Liver (tissue), 9 donors: Measurements from ENCODE around the gene ZNF160. TPM values are rescaled to one million over a fixed set of nuclear protein-coding genes. Genes with fewer than 3 reads are reported as not detected.
A peak's percentile ranks its signal among the peaks of the same experiment; 100 is the strongest.

ENCODE experiments used
- DNase-seq: peaks from one replicate; pipeline ENCODE4 v3.0.0-alpha.2; 2017; ENCODE audit warnings: low spot score
- H3K27ac ChIP-seq, 2 donors: one replicate each; pipeline ENCODE4 v1.7.0; 2013; ENCODE audit warnings: inconsistent platforms in 2 of 2, low read length in 2 of 2, control low read depth in 1 of 2, low read depth in 1 of 2, mild to moderate bottlenecking in 1 of 2
- H3K27me3 ChIP-seq, 4 donors: one replicate each; pipeline versions ENCODE4 v1.6.1 to v1.7.0; 2013; ENCODE audit warnings: low read length in 3 of 4, inconsistent platforms in 1 of 4, mild to moderate bottlenecking in 1 of 4, moderate library complexity in 1 of 4; ENCODE audit not compliant: control insufficient read depth in 4 of 4, insufficient read depth in 4 of 4
- H3K36me3 ChIP-seq, 4 donors: one replicate each; pipeline versions ENCODE4 v1.6.1 to v1.7.0; 2013; ENCODE audit warnings: low read length in 3 of 4, mild to moderate bottlenecking in 3 of 4, low read depth in 1 of 4, moderate library complexity in 1 of 4; ENCODE audit not compliant: control insufficient read depth in 4 of 4, insufficient read depth in 3 of 4
- H3K4me1 ChIP-seq, 4 donors: one replicate each; pipeline versions ENCODE4 v1.6.1 to v1.7.0; 2013; ENCODE audit warnings: low read length in 3 of 4, mild to moderate bottlenecking in 3 of 4, moderate library complexity in 1 of 4; ENCODE audit not compliant: control insufficient read depth in 4 of 4, insufficient read depth in 4 of 4
- H3K4me3 ChIP-seq, 3 donors: one replicate each; pipeline versions ENCODE4 v1.6.1 to v1.7.0; 2013; ENCODE audit warnings: low read length in 3 of 3, control low read depth in 1 of 3, low read depth in 1 of 3, mild to moderate bottlenecking in 1 of 3
- H3K9ac ChIP-seq, 2 donors: one replicate each; pipeline ENCODE4 v1.7.0; 2013; ENCODE audit warnings: low read length in 2 of 2, mild to moderate bottlenecking in 2 of 2, moderate library complexity in 2 of 2, control low read depth in 1 of 2, low read depth in 1 of 2
- H3K9me3 ChIP-seq, 4 donors: one replicate each; pipeline versions ENCODE4 v1.6.1 to v1.7.0; 2013; ENCODE audit warnings: low read length in 3 of 4; ENCODE audit not compliant: control insufficient read depth in 4 of 4
- ATF3 ChIP-seq: IDR thresholded peaks from 2 replicates; pipeline ENCODE4 v1.6.1; 2016; ENCODE audit warnings: antibody characterized with exemption
- EGR1 ChIP-seq, 2 donors: IDR thresholded peaks; 2 replicates each; pipeline ENCODE4 v1.6.1; 2016 to 2018; ENCODE audit warnings: antibody characterized with exemption in 2 of 2, low read depth in 2 of 2
- FOXA1 ChIP-seq: IDR thresholded peaks from 2 replicates; pipeline ENCODE4 v1.6.1; 2016; ENCODE audit warnings: antibody characterized with exemption
- FOXA2 ChIP-seq: IDR thresholded peaks from 2 replicates; pipeline ENCODE4 v1.6.1; 2016; ENCODE audit warnings: antibody characterized with exemption
- GABPA ChIP-seq, 2 donors: IDR thresholded peaks in 1 of 2; conservative IDR thresholded peaks in 1 of 2; 2 replicates each; pipeline ENCODE4 v1.6.1; 2016; ENCODE audit warnings: antibody characterized with exemption in 2 of 2, mild to moderate bottlenecking in 1 of 2, moderate library complexity in 1 of 2
- HNF4A ChIP-seq, 2 donors: conservative IDR thresholded peaks; 2 replicates each; pipeline ENCODE4 v1.6.1; 2016; ENCODE audit warnings: antibody characterized with exemption in 2 of 2, mild to moderate bottlenecking in 2 of 2
- HNF4G ChIP-seq: IDR thresholded peaks from 2 replicates; pipeline ENCODE4 v1.6.1; 2016; ENCODE audit warnings: antibody characterized with exemption
- JUND ChIP-seq, 2 donors: IDR thresholded peaks; 2 replicates each; pipeline ENCODE4 v1.6.1; 2016; ENCODE audit warnings: antibody characterized with exemption in 2 of 2
- MAX ChIP-seq: IDR thresholded peaks from 2 replicates; pipeline ENCODE4 v1.6.1; 2016; ENCODE audit warnings: antibody characterized with exemption
- NR2F2 ChIP-seq: IDR thresholded peaks from 2 replicates; pipeline ENCODE4 v1.6.1; 2016; ENCODE audit warnings: antibody characterized with exemption
- RAD21 ChIP-seq, 2 donors: IDR thresholded peaks; 2 replicates each; pipeline ENCODE4 v1.6.1; 2016; ENCODE audit warnings: antibody characterized with exemption in 2 of 2, mild to moderate bottlenecking in 2 of 2
- REST ChIP-seq: IDR thresholded peaks from 2 replicates; pipeline ENCODE4 v1.6.1; 2016; ENCODE audit warnings: antibody characterized with exemption, mild to moderate bottlenecking
- RXRA ChIP-seq, 2 donors: IDR thresholded peaks; 2 replicates each; pipeline ENCODE4 v1.6.1; 2017 to 2018; ENCODE audit warnings: antibody characterized with exemption in 2 of 2, mild to moderate bottlenecking in 1 of 2
- TAF1 ChIP-seq: conservative IDR thresholded peaks from 2 replicates; pipeline ENCODE4 v1.6.1; 2016; ENCODE audit warnings: antibody characterized with exemption, mild to moderate bottlenecking
- ZBTB33 ChIP-seq: IDR thresholded peaks from 2 replicates; pipeline ENCODE4 v1.6.1; 2016; ENCODE audit warnings: antibody characterized with exemption
- WGBS: extraction: QIAGEN DNeasy Blood & Tissue Kit; methylation state at CpG from one replicate; pipeline ENCODE4 v1.1.7; 2013; 5-methylcytosine and 5-hydroxymethylcytosine counted together
- polyA plus RNA-seq, 2 donors: library from polyadenylated mRNA; stranded (reverse) in 1 of 2; unstranded in 1 of 2; fragments of 200-250 nt in 1 of 2; fragments of >200 nt in 1 of 2; fragmentation: Nextera tagmentation in 1 of 2; extraction: Ambion mirVana in 1 of 2; gene quantifications; one replicate each; pipeline versions ENCODE4 v1.2.1 to v1.2.3, GENCODE V29; 2013 to 2015
- total RNA-seq, 2 donors: library from RNA; depleted of rRNA; stranded (reverse); fragments of >200 nt; gene quantifications; one replicate each; pipeline ENCODE4 v1.2.3, GENCODE V29; 2014
- donor health status: healthy.
- donor health status: healthy.
- donor health status: healthy.
- donor health status: healthy.
- donor health status: healthy.

The ZNF160 gene
- total and polyA plus RNA-seq, 4 donors = 6.3 to 30.1 (median 8.0) TPM

- H3K4me1 ChIP-seq = no peaks in the 10 kb centered on the region
- H3K36me3 ChIP-seq = peaks cover 16 to 46% (median 28%) of the 10 kb centered on the region in 4 donors
- WGBS = 99% methylated on average over 4 of the region's 4 CpGs
- no peak overlapping the region for H3K27ac ChIP-seq
- TF ChIP-seq RXRA (IDR thresholded peaks at IDR 0.05) (no peak), ATF3 (no peak), EGR1 (IDR thresholded peaks at IDR 0.05; ENCODE audit: low read depth in 2 of 2) (no peak), TAF1 (no peak), HNF4G (no peak), HNF4A (conservative IDR thresholded peaks at IDR 0.05) (no peak), NR2F2 (no peak), REST (no peak), MAX (no peak), JUND (IDR thresholded peaks at IDR 0.05) (no peak), ZBTB33 (no peak), FOXA1 (no peak), RAD21 (IDR thresholded peaks at IDR 0.05) (no peak), FOXA2 (no peak), GABPA (IDR thresholded peaks at IDR 0.05 in 1 of 2, conservative IDR thresholded peaks at IDR 0.05 in 1 of 2) (no peak)
- no peak for DNase-seq
- H3K9me3 ChIP-seq = peaks cover 43 to 57% (median 56%) of the 10 kb centered on the region in 4 donors
- peak overlapping the region in 2 of 3 donors; percentile 38 to 52 for H3K4me3 ChIP-seq
- H3K9ac ChIP-seq = no peak overlapping the region
- no peaks in the 10 kb centered on the region for H3K27me3 ChIP-seq
These were observed 35.0 kb downstream of the ZNF160 start for GRCh38 chr19:53068199-53068598.

GRCh38 chr19:53057904-53058580, 45.2 kb downstream of the ZNF160 start:
- H3K9me3 ChIP-seq = peaks cover 5 to 36% (median 30%) of the 10 kb centered on the region in 4 donors

More at GRCh38 chr19:53057904-53058580, 45.2 kb downstream of the ZNF160 start:
- Histone ChIP-seq H3K36me3 (no peaks in the 10 kb centered on the region), H3K27me3 (no peaks in the 10 kb centered on the region), H3K4me3 (peak overlapping the region in 1 of 3 donors; percentile 6), H3K27ac (no peak overlapping the region), H3K4me1 (no peaks in the 10 kb centered on the region), H3K9ac (no peak overlapping the region)
- 9% methylated on average over 59 of the region's 59 CpGs for WGBS
- no peak for DNase-seq
- TF ChIP-seq FOXA1 = no peak
- no peak for TF ChIP-seq EGR1 (IDR thresholded peaks at IDR 0.05; ENCODE audit: low read depth in 2 of 2)
